GM19455 (cell line): Measurements from ENCODE around the gene LIF.
"Not testable (repeated sequence)": the region's sequence is repeated elsewhere in the genome, so short reads cannot be mapped to it uniquely, and the experiment has no call there.

Experiments used
- ATAC-seq: cut with Tn5 transposase; IDR thresholded peaks from one replicate; pipeline ENCODE4 v1.9.1; 2021; ENCODE audit not compliant: unreplicated experiment

Gene LIF

GRCh38 chr22:30212363-30212995, 34.1 kb downstream of the LIF start:
- ATAC-seq = no peak

GRCh38 chr22:30211124-30211820, 35.3 kb downstream of the LIF start:
- ATAC-seq = no peak

GRCh38 chr22:30210235-30210909, 36.2 kb downstream of the LIF start:
- ATAC-seq = no peak

GRCh38 chr22:30209642-30210041, 36.9 kb downstream of the LIF start:
- ATAC-seq = no peak

- no peak for ATAC-seq
Observed at GRCh38 chr22:30208631-30209603, 37.6 kb downstream of the LIF start.

- no peak for ATAC-seq
Observed at GRCh38 chr22:30206944-30207343, 39.6 kb downstream of the LIF start.

- no peak for ATAC-seq
Observed at GRCh38 chr22:30205281-30206115, 41.1 kb downstream of the LIF start.

GRCh38 chr22:30204742-30205111, 41.8 kb downstream of the LIF start:
- ATAC-seq = no peak

- no peak for ATAC-seq
Observed at GRCh38 chr22:30204015-30204741, 42.4 kb downstream of the LIF start.

GRCh38 chr22:30202531-30203006, 44.0 kb downstream of the LIF start:
- ATAC-seq = no peak

- ATAC-seq = no peak
Observed at GRCh38 chr22:30201945-30202344, 44.6 kb downstream of the LIF start.

GRCh38 chr22:30200905-30201304, 45.7 kb downstream of the LIF start:
- ATAC-seq = not testable (repeated sequence)

- no peak for ATAC-seq
Observed at GRCh38 chr22:30198921-30199320, 47.6 kb downstream of the LIF start.

- ATAC-seq = no peak
Observed at GRCh38 chr22:30198152-30198825, 48.3 kb downstream of the LIF start.

GRCh38 chr22:30197389-30197788, 49.2 kb downstream of the LIF start:
- no peak for ATAC-seq

GRCh38 chr22:30196880-30197336, 49.7 kb downstream of the LIF start:
- ATAC-seq = no peak

- ATAC-seq = no peak
Observed at GRCh38 chr22:30196141-30196879, 50.2 kb downstream of the LIF start.
